ENCODE results near the gene IDS. TPM values are rescaled to one million over a fixed set of nuclear protein-coding genes. Genes with fewer than 3 reads are reported as not detected.

The IDS gene
- total RNA-seq, 1 experiment from 2014 or later = 78.7 TPM

DNA sequence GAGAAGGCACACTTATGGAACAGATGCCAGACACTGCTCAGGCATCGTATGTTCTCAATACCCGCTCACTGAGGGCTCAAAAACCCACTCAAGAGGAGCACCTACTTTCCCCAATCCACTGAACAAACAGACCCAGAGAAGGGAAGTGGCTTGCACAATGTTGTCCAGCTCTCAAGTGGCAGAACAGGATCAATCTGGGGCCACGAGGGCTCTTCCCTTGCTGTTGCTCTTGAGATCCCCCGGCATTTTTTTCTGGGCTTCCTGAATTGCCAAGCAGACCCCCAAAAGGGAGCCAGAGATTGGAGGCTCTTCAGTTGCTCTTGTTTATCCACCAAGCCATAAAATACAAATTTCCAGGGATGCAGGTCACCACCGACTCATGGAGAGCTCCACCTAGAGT lies 35.7 kb downstream of the IDS start:
- TF ChIP-seq POLR2AphosphoS5 (IDR thresholded peaks at IDR 0.05; ENCODE audit: low read depth, low read length) (no peak), TCF7L2 (IDR thresholded peaks at IDR 0.05; ENCODE audit: low read depth, low read length) (no peak)
- TF ChIP-seq, protein P1, sequence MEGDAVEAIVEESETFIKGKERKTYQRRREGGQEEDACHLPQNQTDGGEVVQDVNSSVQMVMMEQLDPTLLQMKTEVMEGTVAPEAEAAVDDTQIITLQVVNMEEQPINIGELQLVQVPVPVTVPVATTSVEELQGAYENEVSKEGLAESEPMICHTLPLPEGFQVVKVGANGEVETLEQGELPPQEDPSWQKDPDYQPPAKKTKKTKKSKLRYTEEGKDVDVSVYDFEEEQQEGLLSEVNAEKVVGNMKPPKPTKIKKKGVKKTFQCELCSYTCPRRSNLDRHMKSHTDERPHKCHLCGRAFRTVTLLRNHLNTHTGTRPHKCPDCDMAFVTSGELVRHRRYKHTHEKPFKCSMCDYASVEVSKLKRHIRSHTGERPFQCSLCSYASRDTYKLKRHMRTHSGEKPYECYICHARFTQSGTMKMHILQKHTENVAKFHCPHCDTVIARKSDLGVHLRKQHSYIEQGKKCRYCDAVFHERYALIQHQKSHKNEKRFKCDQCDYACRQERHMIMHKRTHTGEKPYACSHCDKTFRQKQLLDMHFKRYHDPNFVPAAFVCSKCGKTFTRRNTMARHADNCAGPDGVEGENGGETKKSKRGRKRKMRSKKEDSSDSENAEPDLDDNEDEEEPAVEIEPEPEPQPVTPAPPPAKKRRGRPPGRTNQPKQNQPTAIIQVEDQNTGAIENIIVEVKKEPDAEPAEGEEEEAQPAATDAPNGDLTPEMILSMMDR (IDR thresholded peaks at IDR 0.05) = no peak
- TF ChIP-seq, protein P2, sequence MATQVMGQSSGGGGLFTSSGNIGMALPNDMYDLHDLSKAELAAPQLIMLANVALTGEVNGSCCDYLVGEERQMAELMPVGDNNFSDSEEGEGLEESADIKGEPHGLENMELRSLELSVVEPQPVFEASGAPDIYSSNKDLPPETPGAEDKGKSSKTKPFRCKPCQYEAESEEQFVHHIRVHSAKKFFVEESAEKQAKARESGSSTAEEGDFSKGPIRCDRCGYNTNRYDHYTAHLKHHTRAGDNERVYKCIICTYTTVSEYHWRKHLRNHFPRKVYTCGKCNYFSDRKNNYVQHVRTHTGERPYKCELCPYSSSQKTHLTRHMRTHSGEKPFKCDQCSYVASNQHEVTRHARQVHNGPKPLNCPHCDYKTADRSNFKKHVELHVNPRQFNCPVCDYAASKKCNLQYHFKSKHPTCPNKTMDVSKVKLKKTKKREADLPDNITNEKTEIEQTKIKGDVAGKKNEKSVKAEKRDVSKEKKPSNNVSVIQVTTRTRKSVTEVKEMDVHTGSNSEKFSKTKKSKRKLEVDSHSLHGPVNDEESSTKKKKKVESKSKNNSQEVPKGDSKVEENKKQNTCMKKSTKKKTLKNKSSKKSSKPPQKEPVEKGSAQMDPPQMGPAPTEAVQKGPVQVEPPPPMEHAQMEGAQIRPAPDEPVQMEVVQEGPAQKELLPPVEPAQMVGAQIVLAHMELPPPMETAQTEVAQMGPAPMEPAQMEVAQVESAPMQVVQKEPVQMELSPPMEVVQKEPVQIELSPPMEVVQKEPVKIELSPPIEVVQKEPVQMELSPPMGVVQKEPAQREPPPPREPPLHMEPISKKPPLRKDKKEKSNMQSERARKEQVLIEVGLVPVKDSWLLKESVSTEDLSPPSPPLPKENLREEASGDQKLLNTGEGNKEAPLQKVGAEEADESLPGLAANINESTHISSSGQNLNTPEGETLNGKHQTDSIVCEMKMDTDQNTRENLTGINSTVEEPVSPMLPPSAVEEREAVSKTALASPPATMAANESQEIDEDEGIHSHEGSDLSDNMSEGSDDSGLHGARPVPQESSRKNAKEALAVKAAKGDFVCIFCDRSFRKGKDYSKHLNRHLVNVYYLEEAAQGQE (IDR thresholded peaks at IDR 0.05; ENCODE audit: insufficient read depth in 1 of 2, low read depth in 2 of 2, low read length in 1 of 2) = no peak
- Histone ChIP-seq H3K27me3 (ENCODE audit: control insufficient read depth, insufficient read depth, low read length) (0 out of 2 replicates have a peak, but pooled peaks cover 2% of the 10 kb centered on the region), H3K4me3 (ENCODE audit: low read depth in 2 of 2, low read length in 2 of 2) (no peak overlapping the region), H3K9me3 (ENCODE audit: control insufficient read depth, insufficient read depth, low read depth, low read length) (no peaks in the 10 kb centered on the region), H3K4me1 (ENCODE audit: control insufficient read depth, insufficient read depth, low read length) (no peaks in the 10 kb centered on the region), H3K36me3 (ENCODE audit: control insufficient read depth, insufficient read depth, low read length) (no peaks in the 10 kb centered on the region), H3K27ac (ENCODE audit: low read length) (no peak overlapping the region)
- DNase-seq (ENCODE audit: low read depth, low spot score) = no peak
- intact Hi-C loops (cut with micrococcal nuclease; ENCODE audit: unreplicated experiment) (no loop called here), in situ Hi-C loops (cut with HindIII; ENCODE audit: low pct_unique_long_range_greater_than_20kb, low sequenced_read_pairs) (no loop called here)
- no TSS peak for BruUV-seq (replicated peaks)
- CTCF ChIA-PET = no interaction called here
- ATAC-seq = no peak
- POLR2A ChIA-PET = no interaction called here

DNA sequence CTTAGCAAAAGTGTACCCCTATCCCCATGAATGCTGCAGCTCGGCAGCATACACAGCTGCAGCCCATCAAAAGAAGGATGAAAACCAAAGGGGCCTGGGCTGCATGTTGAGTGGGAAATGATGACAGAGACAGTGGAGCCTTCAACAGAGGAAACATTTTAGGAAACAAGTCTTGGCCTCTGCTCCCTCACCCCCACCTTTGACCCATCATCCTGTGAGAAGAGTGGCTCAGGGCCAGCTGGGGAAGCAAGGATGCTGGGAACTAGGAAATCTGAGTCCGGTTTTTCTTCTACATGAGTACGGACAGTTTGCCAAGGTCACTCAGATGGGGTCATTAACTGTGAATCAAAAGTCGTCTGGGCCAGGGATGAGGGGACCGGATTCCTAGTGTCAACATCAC lies 37.2 kb downstream of the IDS start:
- Histone ChIP-seq H3K9me3 (ENCODE audit: control insufficient read depth, insufficient read depth, low read depth, low read length) (no peaks in the 10 kb centered on the region), H3K27me3 (ENCODE audit: control insufficient read depth, insufficient read depth, low read length) (0 out of 2 replicates have a peak, but pooled peaks cover 2% of the 10 kb centered on the region), H3K4me3 (ENCODE audit: low read depth in 2 of 2, low read length in 2 of 2) (no peak overlapping the region), H3K36me3 (ENCODE audit: control insufficient read depth, insufficient read depth, low read length) (no peaks in the 10 kb centered on the region), H3K4me1 (ENCODE audit: control insufficient read depth, insufficient read depth, low read length) (no peaks in the 10 kb centered on the region), H3K27ac (ENCODE audit: low read length) (no peak overlapping the region)
- POLR2A ChIA-PET = no interaction called here
- BruUV-seq (replicated peaks) = no TSS peak
- no peak for TF ChIP-seq SIN3A (IDR thresholded peaks at IDR 0.05; ENCODE audit: borderline replicate concordance, insufficient read depth, low read depth, low read length)
- TF ChIP-seq, protein P2 (IDR thresholded peaks at IDR 0.05; ENCODE audit: insufficient read depth in 1 of 2, low read depth in 2 of 2, low read length in 1 of 2) = no peak
- no peak for TF ChIP-seq POLR2AphosphoS5 (IDR thresholded peaks at IDR 0.05; ENCODE audit: low read depth, low read length)
- no peak for TF ChIP-seq TCF7L2 (IDR thresholded peaks at IDR 0.05; ENCODE audit: low read depth, low read length)
- TF ChIP-seq, protein P1 (IDR thresholded peaks at IDR 0.05) = no peak
- in situ Hi-C loops (cut with HindIII; ENCODE audit: low pct_unique_long_range_greater_than_20kb, low sequenced_read_pairs) (no loop called here), intact Hi-C loops (cut with micrococcal nuclease; ENCODE audit: unreplicated experiment) (no loop called here)
- DNase-seq (ENCODE audit: low read depth, low spot score) (no peak), ATAC-seq (no peak)
- CTCF ChIA-PET = no interaction called here

Measured in Panc1 (cell line).